NCI-H2029 (cell line): Measurements from ENCODE around the gene GAS2L2.
"Not testable (repeated sequence)": the region's sequence is repeated elsewhere in the genome, so short reads cannot be mapped to it uniquely, and the experiment has no call there.

ENCODE experiments used
- DNase-seq: peaks from one replicate; lab custom pipeline; 2025; lab: John Stamatoyannopoulos, UW

The GAS2L2 gene

DNA sequence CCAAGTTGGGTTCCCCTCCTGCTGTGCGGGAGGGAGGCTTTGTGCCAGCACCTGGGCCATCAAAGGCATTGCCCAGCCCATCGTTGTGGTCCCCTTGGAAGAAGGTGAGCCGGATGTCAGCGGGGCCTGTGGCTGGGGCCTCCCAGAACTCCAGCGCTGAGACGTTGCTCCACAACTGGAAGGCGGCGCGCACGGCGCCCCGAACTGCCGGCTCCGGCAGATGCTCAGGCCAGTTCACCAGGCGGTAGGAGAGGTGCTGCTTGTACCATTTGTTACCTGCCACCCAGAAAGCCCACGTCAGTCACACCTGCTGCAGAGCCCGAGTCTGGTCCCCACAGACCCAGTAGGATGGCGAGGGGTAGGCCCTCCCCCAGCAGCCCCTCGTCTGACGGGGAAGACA is 20.1 kb upstream of the GAS2L2 start:
- no peak for DNase-seq

DNA sequence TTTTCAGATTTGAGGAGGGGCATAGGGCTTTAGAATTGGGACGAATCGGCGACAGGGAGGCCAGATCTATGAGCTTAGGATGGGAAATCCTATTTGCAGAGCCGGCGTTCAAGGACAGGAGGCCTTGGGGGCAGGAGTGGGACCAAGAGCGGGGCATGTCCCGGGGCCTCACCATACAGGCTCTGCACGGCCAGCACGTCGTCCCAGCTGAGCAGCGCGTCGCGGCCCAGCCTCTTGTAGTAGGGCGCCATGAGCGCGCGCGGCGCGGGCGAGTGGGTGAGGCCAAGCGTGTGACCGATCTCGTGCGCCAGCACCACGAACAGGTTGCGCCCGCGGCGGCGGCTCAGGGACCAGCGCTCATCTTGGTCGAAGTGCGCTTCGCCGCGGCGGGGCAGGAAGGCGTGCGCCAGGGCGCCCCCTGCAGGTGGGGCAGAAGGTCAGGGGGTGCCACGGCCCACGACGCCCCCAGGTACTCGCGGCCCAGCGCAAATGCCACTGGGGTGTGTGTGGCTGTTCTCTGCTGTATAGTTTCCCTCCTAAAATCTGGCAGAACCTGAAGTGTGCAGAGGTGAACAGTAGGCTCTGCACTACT is 17.0 kb upstream of the GAS2L2 start:
- no peak for DNase-seq

GRCh38 chr17:35768797-35769196 is 15.8 kb upstream of the GAS2L2 start:
- DNase-seq, result no peak

- DNase-seq, result no peak
These were observed 14.0 kb upstream of the GAS2L2 start for GRCh38 chr17:35766903-35767510.

DNA sequence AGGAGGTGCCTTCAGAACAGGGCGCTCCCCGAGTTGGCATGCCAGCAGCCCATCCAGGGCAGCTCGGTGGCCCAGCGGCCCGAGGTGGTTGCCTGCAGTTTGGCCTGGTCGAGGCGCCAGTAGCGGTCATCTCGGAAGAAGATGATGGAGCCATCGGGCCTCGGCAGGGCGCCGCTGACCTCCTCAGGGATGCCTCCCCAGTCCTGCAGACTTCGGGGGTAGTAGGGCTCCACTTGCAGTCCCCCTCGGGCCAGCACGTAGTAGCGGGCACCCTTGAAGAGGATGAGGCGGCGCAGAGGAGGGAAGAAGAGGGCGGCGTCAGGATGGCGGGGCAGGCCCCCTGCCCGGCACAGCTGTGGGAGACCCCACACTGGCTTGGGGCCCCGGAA is 13.4 kb upstream of the GAS2L2 start:
- no peak for DNase-seq

DNA sequence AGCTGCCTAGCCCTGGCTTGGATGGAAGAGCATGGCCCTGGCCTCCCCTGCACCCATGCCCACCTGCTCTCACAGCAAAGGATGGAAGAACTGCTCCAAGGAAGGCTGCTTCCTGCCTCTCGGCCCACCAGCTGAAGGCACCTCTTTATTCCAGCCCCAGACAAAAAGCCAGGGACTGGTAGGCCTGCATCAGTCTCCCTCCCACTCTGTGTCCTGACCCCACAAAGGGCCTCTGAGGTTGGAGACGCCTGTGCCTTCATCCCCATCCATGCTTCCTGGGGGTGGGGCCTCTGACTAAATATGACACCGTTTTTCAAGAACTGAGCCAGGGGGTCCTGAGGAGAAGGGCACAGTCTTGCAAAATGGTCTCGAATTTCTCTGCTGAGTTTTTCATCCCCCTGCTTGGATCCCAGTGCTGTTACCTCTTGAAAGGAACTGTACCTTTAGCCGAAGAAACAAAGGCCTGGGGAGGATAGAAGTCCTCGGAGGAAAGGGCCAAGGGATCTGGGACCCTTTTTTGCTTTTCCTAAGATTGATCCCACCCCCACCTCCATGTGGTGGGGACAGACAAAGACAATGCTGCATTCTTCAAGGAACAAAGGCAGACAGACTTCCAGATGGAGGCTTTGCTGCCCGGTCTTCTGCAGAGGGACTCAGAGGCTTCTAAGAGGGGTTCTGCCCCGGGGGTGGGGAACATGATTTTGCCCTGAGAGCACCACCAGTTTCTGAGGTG is 12.9 kb upstream of the GAS2L2 start:
- DNase-seq, result no peak

DNA sequence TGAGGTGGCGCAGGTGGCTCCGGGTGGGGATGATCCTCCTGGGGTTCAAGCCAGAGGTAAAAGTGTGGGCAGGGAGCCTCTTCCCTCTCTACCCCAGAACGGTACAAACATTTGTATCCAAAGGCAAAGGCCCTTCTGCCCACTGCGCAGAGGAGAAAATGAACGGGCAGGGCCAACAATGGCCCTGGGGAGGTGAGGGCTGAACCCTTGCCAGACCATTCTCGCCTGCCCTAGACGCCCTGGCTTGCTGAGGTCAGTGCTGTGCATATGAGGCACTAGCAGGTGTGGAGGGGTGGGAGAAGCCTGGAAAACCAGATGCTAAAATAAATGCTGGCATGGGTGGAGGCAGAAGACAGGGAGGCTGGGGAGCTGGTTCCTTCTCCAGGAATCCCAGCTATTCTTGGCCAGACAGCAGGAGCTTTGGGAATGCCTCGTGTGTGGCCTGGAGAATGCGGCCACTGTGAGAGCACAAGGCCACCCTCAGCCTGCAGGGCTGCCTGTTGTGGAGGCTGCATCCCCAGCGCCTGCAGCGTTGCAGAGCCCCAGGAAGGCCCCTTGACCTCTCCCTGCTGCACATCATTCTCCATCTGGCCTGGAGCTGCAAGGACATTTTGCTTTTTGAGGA is 12.2 kb upstream of the GAS2L2 start:
- DNase-seq, result no peak

DNA sequence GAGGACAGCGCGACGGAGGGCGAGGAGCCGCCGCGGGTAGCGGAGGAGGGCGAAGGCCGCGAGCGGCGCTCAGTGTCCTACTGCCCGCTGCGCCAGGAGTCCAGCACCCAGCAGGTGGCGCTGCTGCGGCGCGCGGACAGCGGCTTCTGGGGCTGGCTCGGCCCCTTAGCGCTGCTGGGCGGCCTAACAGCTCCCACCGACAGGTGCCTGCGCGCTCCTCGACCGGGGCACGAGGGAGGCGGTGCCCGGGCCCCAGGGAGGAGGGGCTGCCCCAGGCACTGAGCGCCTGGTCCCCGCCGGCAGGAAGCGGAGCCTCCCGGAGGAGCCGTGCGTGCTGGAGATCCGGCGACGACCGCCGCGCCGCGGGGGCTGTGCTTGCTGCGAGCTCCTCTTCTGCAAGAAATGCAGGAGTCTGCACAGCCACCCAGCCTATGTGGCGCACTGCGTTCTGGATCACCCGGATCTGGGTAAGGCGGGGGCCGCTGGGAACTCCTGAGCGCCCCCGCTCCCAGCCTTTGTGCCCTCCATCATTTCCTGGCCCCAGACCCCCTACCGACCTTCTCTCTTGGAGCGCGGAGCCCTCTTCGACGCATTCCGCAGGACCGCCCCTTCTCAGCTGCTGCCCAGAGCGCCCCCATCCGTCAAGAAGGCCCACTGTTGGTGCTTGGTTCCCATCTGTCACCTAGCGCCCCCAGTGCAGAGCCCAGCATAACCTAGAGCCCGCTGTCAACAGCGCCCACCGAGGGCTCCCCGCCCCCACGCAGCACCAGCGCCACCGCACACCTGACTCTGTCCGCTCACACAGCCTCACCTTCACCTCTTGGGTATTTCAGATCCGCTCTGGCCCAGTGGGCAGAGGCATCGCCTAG is 11.3 kb upstream of the GAS2L2 start:
- DNase-seq, result peak; percentile 77

DNA sequence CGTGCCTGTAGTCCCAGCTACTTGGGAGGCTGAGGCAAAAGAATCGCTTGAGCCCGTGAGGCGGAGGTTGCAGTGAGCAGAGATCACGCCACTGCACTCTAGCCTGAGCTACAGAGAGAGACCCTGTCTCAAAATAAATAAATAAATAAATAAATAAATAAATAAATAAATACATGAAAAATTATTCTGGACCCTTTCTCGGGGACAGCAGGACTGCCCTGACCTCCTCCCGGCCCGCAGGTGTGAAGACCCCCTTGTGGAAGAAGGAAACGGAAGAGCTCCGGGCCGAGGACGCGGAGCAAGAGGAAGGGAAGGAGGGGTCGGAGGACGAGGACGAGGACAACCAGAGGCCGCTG is 10.7 kb upstream of the GAS2L2 start:
- no peak for DNase-seq

DNA sequence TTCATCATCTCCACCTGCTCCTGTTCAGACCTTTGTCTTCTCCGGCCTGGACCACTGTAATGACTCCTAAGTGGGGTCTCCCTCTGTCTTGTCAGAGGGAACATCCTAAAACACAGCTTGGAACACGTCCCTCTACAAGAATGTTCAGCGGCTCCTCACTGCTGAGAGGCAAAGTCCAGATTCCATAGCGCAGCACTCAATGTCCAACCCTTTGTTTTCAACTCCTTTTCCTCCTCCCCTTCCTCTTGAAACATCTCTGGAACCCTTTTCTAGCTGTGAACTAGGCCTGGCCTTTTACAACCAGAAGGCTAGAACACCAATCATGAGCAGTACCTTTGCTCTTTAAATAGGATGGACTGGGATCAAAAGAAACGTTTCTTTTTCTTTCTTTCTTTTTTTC is 8.6 kb upstream of the GAS2L2 start:
- DNase-seq, result no peak

- no peak for DNase-seq
These were observed 7.5 kb upstream of the GAS2L2 start, which contains the start of gene C17orf50 for GRCh38 chr17:35760587-35760986. Gene C17orf50 (plus strand): TSS chr17:35760887. CDS start chr17:35760942, 55 bp downstream.

- no peak for DNase-seq
These were observed 4.2 kb upstream of the GAS2L2 start for GRCh38 chr17:35757243-35757642.

- DNase-seq, result peak; percentile 50
These were observed 568 bp downstream of the GAS2L2 start for GRCh38 chr17:35752471-35752870.

DNA sequence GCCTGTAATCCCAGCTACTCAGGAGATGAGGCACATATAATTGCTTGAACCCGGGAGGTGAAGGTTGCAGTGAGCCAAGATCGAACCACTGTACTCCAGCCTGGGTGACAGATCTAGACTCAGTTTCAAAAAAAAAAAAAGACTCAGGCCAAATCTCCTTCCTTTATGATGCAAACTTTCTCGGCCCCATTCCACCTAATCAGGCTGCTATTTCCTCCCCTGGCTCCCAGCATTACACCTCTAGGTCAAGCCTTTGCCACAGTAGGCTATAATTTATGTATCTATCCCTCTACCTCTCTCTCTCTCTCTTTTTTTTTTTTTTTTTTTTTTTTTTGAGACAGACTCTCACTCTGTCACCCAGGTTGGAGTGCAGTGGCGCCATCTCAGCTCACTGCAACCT is 1.5 kb downstream of the GAS2L2 start:
- DNase-seq, result not testable (repeated sequence)

GRCh38 chr17:35750526-35751395 is 2.3 kb downstream of the GAS2L2 start:
- no peak for DNase-seq

DNA sequence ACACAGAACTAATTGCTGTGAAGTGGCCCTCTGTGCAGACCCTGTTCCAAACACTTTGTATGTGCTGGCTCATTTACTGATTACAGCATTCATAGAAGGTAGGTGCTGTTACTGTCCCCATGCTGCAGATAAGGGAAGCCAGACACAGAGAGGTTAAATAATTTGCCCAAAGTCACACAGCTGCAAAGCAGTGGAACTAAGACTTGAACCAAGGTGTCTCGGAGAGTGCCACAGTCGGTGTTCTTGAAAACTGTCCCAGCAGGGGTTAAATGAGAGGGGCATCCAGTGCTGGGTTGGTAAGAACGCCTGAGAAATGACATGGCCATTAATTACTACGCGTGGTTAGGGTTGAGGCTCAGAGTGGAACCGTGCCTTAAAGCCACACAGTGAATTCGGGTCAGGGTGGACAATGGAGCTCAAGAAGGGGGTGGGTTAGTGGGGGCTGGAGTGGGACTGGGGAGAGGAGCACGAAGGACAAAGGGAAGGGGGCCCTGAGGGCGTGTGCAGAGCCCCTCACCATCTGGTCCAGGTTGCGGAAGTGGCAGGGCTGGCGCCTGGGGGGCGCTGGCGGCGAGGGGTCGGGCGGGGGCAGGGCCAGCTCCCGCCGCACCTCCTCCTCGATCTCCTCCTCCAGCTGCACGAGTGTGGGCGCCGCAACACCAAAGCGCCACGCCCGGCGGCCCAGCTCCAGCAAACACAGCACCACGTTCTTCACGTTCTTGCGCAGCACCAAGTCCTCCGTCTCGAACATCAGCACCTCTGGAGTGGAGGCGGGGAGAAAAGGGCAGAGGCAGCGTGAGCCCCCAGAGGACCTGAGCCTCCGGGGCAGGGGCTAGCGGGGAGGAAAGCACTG is 3.3 kb downstream of the GAS2L2 start:
- DNase-seq, result no peak

GRCh38 chr17:35748979-35749378 is 4.1 kb downstream of the GAS2L2 start:
- DNase-seq, result no peak

- DNase-seq, result peak; percentile 11
These were observed 4.6 kb downstream of the GAS2L2 start for GRCh38 chr17:35748341-35748841.

DNA sequence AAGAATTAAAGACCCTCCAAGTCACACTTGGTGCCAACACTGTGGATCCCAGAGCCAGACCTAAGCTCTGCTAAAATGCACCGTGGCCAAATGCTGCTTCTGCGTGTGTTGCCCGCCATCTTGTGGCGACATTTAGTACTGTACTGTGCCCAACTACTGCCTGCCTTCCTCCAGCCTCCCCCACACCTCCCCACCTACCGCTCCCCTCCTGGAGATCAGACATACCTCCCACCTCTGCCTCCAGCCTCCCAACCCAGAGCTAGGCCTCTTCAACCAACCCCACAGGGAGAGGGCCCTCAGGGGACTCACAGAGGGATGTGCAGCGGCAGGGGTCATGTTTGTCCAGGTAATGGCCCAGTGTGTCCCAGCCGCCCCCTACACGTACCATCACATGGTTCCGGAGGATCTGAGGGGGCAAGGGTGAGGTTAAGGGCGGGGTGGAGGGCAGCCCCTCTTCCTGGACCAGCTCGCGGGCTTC is 5.5 kb downstream of the GAS2L2 start:
- peak; percentile 53 for DNase-seq
